COLO668 (cell line): ENCODE results near the gene RBL2.
"Not testable (repeated sequence)": the region's sequence is repeated elsewhere in the genome, so short reads cannot be mapped to it uniquely, and the experiment has no call there.

Experiments
- DNase-seq: peaks from one replicate; lab custom pipeline; 2025; ENCODE audit not compliant: unreplicated experiment; lab: John Stamatoyannopoulos, UW

RBL2 gene, protein sequence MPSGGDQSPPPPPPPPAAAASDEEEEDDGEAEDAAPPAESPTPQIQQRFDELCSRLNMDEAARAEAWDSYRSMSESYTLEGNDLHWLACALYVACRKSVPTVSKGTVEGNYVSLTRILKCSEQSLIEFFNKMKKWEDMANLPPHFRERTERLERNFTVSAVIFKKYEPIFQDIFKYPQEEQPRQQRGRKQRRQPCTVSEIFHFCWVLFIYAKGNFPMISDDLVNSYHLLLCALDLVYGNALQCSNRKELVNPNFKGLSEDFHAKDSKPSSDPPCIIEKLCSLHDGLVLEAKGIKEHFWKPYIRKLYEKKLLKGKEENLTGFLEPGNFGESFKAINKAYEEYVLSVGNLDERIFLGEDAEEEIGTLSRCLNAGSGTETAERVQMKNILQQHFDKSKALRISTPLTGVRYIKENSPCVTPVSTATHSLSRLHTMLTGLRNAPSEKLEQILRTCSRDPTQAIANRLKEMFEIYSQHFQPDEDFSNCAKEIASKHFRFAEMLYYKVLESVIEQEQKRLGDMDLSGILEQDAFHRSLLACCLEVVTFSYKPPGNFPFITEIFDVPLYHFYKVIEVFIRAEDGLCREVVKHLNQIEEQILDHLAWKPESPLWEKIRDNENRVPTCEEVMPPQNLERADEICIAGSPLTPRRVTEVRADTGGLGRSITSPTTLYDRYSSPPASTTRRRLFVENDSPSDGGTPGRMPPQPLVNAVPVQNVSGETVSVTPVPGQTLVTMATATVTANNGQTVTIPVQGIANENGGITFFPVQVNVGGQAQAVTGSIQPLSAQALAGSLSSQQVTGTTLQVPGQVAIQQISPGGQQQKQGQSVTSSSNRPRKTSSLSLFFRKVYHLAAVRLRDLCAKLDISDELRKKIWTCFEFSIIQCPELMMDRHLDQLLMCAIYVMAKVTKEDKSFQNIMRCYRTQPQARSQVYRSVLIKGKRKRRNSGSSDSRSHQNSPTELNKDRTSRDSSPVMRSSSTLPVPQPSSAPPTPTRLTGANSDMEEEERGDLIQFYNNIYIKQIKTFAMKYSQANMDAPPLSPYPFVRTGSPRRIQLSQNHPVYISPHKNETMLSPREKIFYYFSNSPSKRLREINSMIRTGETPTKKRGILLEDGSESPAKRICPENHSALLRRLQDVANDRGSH

GRCh38 chr16:53434377-53435065, at the start of gene RBL2:
Gene RBL2 (plus strand): TSS chr16:53434471. CDS start chr16:53434557, 86 bp downstream.
- DNase-seq, result peak; percentile 86

DNA sequence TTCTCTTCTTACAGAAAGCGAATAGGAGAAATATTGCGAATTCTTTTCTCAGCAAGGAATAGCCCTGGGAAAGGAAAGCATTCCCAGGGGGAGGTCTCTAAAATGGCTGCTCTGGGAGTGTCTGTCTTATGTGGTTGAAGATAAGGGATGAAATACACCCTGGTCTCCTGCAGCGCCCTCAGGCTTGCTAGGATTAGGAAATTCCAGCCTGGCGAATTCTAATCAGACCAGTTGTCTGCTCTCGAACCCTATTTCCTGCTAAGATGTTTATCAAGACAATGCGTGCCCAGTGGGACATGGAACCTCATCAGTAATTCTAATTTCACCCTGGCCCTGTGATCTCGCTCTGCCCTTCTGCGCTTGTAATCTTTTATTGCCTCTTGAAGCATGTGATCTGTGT, 49.7 kb upstream of the RBL2 start:
- not testable (repeated sequence) for DNase-seq

DNA sequence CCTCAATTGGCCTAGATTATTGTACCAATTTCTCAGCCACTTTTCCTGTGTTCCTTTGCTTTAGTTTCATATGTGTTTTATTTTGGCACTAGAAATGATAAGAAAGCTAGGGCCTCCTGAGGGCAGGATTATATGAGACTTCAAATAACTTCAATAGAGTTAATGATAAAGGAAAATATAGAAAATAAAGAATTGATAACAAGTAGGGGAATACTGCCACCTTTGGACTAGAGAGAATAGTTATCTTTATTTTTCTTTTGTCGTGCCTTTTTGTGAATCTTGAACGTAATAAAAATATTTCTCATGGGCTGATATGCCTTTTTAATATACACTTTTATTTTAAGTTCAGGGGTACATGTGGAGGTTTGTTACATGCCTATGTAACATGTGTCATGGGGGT, 29.3 kb upstream of the RBL2 start:
- DNase-seq, result no peak

DNA sequence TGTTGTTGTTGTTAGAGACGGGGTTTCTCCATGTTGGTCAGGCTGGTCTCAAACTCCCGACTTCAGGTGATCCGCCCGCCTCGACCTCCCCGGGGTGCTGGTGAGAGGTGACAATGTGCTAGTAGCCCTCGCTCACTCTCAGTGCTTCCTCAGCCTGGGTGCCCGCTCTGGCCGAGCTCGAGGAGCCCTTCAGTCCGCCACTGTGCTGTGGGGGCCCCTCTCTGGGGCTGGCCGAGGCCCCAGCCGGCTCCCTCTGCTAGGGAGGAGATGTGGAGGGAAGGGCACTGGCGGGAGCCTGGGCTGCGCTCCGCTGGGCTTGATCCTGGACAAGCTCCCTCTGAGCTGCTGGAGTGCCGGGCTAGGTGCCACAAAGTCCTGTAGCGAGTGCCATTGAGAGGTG, 21.7 kb upstream of the RBL2 start:
- no peak for DNase-seq

DNA sequence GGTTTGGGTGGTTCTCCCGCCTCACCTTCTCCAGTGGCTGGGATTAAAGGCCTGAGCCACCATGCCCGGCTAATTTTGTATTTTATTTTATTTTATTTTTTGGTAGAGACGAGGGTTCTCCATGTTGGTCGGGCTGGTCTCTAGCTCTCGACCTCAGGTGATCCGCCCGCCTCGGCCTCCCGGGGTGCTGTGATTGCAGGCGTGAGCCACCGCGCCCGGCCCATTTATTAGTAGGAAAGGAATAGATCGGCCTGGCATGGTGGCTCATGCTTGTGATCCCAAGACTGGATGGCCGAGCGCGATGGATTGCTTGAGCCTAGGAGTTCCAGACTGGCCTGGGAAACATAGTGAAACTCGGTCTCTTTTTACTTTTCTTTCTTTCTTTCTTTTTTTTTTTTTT, 20.4 kb upstream of the RBL2 start:
- no peak for DNase-seq

- DNase-seq, result no peak
Measured at GRCh38 chr16:53414381-53414780, 19.9 kb upstream of the RBL2 start.

DNA sequence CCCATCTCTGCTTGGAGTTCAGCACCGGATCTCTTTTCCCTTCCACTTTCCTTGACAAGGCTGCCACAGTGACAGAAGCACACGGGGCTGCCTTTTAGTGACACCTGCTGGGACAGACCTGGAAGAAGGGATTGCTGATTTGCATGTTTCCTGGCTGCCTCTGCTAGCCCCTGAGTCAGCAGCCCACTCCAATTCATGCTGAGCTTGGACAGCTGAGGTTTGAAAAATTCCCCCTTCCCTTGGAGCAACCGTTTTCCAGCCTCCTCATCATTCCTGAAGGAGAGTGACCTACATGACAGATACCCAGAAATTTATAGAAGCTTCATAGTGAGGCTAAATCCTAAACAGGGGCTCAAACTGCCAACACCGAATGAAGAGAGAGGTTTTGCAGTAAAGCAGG, 18.8 kb upstream of the RBL2 start:
- DNase-seq, result peak; percentile 30

- DNase-seq, result no peak
Measured at GRCh38 chr16:53417011-53417410, 17.3 kb upstream of the RBL2 start.

DNA sequence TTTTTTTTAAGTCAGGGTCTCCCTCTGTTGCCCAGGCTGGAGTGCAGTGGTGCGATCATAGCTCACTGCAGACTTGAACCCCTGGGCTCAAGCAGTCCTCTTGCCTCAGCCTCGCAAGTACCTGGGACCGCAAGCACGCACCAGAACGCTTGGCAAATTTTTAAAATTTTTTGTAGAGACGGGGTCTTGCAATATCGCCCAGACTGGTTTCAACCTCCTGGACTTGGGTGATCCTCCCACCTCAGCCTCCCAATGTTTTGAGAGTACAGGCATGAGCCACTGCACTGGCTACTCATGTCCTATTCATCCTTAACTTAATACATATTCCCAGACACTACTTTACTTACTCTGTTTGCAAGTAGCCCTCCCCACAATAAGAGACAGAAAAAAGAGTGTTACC, 16.3 kb upstream of the RBL2 start:
- no peak for DNase-seq

- not testable (repeated sequence) for DNase-seq
Measured at GRCh38 chr16:53419383-53419709, 14.9 kb upstream of the RBL2 start.

GRCh38 chr16:53421248-53421647, 13.0 kb upstream of the RBL2 start:
- no peak for DNase-seq

DNA sequence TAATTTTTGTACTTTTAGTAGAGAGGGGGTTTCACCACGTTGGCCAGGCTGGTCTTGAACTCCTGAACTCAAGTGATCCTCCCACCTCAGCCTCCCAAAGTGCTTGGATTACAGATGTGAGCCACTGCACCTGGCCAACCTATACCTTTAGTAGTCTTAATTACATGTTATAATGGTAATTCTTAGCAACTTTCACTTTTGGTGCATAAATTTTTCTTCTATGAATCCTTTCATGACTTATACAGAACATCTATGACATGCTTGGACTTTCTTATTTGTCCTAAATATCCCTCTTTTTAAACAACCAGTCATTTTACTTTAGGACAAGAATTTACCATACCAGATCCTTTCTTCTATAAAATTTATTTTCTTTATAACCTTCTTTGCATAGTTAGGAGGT, 10.3 kb upstream of the RBL2 start:
- not testable (repeated sequence) for DNase-seq

- no peak for DNase-seq
Measured at GRCh38 chr16:53428681-53429080, 5.6 kb upstream of the RBL2 start.

DNA sequence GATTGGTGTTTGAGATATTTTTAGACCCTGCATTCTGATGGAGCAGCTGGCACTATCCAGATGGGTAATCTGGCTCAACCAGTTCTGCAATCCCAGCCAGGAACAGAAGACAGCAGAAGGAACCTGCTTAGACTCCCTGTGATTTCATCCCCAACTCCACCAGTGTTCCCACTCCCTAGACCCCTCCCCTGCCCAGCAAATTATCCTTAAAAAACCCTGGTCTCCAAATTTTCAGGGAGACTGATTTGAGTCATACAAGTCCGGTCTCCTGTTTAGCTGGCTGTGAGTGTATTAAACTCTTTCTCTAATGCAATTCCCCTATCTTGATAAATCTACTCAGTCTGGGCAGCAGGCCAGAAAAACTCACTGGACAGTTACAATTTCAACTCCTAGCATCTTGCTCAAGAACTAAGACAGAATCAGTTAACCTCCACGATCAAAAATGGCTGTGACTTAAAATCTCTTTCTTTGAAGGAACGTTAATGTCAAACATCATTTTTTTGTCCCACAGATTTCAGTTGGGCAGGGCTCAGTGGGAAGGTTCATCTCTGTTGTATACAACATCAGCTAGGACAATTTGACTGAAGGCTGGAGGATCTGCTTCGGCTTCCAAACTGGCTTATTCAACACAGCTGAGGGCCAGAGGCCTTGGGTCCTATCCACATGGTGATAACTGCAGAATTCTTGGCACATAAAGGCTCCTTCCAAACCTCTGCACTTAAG, 4.9 kb upstream of the RBL2 start:
- DNase-seq, result no peak

GRCh38 chr16:53430363-53430762, 3.9 kb upstream of the RBL2 start:
- DNase-seq, result no peak

DNA sequence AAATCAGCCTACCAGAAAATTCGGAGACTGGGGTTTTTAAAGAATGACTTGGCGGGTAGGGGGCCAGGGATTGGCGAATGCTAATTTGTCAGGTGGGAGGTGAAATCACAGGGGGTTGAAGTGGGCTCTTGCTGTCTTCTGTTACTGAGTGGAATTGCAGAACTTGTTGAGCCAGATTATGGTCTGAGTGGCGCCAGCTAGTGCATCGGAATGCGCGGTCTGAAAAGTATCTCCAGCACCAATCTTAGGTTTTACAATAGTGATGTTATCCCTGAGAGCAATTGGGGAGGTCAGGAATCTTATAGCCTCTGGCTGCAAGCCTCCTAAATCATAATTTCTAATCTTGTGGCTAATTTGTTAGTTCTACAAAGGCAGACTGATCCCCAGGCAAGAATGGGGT, 762 bp upstream of the RBL2 start:
- no peak for DNase-seq

DNA sequence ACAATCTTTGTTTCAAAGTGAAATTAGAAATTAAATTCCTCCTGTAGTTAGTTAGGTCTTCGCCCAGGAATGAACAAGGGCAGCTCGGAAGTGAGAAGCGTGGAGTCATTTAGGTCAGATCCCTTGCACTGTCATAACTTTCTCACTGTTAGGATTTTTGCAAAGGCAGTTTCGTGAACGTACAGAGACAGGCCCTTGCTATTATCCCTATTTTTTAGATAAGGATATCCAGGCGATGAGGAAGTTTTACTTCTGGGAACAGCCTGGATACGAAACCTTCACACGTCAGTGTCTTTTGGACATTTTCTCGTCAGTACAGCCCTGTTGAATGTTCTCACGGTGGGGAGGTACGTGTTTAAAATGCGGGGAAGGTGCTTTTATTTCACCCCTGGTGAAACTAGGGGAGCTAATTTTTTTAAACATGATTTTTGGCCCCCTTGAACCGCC, 318 bp upstream of the RBL2 start:
- no peak for DNase-seq

DNA sequence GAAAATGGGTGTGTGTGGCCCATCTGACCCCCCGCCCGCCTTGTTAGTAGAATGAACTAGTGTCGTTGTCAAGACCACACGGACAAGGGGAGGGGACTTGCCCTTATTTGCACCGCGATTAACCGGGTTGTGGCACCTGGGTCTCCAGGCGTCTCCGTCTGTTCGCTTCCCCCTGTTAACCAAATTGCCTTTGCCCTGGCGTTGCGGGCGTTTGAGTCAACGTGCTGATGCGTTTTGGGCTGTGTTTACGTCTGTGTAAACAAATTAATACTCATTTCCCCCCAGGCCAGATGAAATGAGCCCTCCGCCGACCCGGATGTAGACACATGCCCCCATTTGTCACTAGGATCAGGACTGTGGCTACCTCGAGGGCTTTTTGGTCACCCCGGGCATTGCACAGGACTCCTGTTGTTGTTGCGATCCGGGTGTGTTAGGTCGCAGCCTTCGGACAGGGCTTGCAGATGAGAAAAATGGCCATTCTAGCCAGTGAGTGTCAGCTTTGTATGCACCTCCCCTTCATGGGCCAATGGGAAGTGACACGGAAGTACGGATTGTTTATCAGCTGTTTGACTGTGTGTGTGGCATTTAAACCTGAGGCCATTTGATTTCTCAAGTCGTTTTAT, 906 bp downstream of the RBL2 start:
- peak; percentile 65 for DNase-seq

- DNase-seq, result no peak
Measured at GRCh38 chr16:53440125-53440524, 5.9 kb downstream of the RBL2 start.

- DNase-seq, result no peak
Measured at GRCh38 chr16:53445534-53445933, 11.3 kb downstream of the RBL2 start.
